IPS DF 4.7 (cell line): ENCODE data around the gene LMO2.
"Not testable (repeated sequence)": the region's sequence is repeated elsewhere in the genome, so short reads cannot be mapped to it uniquely, and the experiment has no call there.

Experiments used
- DNase-seq: peaks from one replicate; pipeline ENCODE4 v3.0.0-alpha.2; 2013; ENCODE audit warnings: low spot score; ENCODE audit errors: extremely low read depth

Gene LMO2

DNA sequence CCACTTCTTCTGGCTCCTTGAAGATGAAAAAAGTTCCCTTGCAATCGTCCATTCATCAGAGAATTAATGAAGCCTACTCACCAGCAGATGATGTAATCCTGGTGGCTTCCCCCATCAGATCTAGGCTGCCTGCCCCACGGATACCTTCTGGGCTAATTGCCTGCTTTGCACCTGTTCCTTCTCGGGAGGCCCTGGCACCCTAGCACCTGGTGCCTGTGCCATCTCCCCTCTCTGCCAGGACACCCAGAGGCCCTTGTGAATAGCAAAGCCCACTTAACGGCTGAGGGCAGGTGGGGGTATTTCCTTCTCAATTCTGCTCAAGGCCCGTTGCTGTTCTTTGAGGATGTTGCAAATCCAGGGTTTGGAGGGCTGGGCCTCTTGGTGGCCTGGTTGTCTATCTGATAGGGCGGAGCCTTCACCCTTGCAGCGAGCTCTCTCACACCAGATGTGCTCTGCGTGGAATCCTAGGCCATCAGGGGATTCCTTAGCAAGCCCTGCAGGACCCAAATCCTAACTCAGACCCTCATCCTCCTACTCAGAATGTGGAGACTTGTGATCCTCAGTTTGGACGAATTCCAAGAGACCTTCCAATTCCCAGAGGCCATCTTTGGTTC, at the start of gene LMO2:
Gene LMO2, minus strand, starts transcription at position 363 of the 614 bp plus-strand sequence. CDS start 22,360 bp downstream, outside the sequence.
- DNase-seq = no peak

DNA sequence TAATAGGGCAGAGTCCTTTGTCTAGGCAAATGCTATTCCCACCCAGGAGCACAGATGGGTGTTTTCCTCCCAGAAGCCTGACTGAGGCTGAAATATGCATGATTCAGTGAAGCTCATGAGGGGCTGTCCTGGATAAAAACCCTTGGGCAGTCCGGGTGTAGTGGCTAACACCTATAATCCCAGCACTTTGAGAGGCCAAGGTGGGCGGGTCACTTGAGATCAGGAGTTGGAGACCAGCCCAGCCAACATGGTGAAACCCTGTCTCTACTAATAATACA, 48.6 kb upstream of the LMO2 start:
- no peak for DNase-seq

DNA sequence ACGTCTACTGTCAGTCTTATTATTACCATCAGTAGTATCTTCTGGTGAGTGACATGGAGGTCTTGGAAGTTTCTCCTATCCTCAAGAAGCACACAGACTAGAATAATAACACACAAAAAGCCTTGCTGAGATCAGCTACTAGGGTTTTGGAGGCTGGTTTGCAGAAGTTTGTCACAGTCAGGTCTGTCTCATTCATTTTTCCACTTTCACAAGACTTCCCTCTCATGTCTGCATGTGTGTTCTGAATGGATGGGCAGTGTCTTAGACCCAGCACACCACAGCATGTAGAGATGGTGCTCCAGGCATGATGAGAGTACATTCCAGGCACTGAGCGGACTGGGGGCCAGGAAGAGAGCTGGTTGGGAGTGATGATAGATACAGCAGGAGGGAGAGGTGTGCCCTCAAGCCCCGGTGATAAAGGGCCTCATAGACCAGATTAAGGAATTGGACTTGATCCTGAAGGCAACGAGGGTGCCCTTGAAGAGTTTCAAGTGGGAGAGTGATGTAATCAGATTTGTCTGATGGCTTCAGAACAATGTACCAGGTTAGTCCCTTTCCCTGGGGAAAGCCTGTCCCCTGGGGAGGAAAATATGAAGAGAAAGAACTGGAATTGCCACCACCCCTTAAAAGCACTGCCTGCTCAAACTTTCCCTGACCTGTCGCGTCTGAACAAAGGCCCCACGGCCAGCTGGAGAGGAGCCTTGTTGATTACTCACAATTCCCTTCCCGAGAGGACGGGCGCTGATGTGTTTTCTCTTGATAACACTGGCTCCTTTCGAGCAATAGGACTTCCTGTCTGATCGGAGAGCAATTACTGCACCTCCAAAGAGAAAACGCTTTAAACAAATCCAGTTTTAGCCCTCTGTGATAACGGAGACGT, 45.1 kb upstream of the LMO2 start:
- DNase-seq = no peak

DNA sequence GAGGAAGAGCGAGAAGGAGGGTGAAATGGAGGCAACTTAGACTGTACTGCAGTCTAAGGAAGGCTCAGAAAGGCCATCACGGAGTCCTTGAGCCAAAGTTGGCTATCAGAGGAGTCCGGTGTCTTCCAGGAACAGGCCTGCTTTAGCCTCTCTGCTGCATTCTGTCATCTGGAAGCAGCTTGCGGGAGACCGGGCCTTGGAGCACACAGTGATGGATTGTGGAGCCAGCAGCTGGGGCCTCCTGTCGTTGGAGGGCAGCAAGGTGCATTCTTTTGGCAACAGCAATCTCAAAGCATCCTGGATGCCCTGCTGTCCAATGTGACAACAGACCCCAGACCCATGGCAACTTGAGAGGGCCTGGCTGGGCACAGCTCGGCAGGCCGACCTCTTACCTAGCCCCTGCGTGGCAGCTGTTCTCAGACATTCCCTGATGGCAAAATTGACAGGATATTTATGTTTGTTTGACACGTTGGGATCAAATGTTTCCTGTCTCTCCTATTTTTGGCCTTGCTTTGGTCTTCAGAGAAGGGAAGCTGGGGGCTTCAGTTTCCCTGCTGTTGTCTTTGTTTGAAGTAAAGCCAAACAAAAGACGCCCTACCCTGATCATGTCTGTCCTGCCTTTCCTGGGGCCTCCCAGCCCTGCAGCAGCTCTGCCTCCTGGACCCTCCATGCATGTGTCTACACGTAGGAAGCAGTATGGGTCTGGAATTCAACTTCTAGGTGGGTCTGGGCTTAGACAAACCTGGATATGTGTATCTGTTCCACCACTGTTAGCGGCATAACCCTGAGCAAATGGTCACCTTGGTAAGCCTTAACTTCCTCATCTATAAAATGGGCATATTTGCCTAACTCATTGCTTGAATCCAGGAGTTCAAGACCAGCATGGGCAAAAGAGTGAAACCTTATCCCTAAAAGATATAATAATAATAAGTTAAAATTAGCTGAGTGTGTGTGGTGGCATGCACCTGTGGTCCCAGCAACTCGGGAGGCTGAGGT, 43.9 kb upstream of the LMO2 start:
- no peak for DNase-seq

DNA sequence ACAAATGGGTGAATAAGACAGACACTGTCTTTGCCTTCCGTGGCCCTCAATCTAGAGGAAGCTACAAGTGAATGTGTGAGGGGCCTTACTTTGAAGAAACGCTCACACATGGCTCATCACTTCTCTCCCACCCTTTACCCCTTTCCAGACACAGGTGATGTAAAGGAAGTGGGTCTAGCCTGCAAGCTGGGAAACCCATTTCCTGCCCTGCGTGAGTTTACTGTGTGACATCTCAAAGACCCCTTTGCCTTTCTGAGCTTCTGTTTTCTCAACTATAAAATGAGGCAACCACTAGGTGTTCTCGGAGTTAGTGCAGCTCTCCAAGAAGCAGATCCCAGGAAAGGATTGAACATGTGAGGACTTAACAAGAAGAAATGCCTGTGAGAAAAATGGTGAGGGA, 43.1 kb upstream of the LMO2 start:
- no peak for DNase-seq

DNA sequence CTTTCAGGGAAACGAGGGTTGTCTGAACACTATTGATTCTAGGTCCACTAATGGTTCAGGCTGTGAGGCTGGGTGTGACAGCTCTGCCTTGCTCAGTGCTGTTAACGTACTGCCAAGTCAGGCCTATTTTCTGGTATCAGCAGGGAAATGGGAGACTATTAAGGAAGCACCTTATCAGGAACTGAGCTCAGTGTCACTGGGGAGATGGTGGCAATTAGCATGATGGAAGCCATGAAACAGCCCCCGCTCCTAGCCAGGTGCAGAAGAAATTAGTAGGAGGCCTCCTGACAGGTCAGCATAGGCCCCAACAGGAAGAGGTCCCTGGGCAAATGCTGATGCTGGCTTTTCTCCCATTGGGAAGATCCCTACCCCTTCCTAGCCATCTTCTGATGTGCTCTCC, 42.6 kb upstream of the LMO2 start:
- no peak for DNase-seq

DNA sequence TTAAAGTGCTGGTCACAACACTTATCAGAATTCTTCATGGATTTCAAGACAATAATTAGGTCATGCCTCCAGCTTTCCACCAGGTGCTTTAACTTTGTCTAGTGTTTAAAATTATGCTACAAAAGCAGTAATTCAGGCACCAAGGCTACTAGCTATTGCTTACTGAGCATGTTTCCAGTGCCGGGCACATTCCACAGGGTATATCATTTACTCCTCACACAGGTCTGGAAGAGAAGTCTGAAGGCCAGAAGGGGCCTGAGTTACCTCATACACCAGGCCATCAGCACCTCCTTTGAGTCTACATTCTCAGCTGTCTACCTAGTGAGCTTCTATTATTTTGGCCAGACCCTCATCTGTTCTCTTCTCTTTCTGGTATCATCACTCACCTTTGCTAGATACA, 41.7 kb upstream of the LMO2 start:
- DNase-seq = no peak

DNA sequence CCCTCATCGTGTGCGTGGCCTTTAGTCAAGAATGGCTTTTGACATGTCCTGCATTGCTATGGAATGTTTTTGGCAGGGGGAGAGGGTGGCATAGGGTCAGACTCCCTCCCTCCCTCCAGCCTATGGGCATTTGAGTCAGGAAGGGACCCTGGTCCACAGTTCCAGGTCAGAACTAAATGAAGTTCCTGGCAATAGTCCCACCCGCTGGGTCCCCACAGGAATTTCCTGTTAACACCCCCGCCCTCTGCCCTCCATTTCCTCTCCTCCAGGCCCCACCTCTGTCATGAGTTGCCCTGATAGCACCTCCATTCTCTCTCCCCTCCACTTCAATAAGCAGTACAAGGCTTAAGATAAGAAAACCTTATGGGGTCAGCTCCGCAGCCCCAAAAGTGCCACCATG, 40.8 kb upstream of the LMO2 start:
- DNase-seq = no peak

DNA sequence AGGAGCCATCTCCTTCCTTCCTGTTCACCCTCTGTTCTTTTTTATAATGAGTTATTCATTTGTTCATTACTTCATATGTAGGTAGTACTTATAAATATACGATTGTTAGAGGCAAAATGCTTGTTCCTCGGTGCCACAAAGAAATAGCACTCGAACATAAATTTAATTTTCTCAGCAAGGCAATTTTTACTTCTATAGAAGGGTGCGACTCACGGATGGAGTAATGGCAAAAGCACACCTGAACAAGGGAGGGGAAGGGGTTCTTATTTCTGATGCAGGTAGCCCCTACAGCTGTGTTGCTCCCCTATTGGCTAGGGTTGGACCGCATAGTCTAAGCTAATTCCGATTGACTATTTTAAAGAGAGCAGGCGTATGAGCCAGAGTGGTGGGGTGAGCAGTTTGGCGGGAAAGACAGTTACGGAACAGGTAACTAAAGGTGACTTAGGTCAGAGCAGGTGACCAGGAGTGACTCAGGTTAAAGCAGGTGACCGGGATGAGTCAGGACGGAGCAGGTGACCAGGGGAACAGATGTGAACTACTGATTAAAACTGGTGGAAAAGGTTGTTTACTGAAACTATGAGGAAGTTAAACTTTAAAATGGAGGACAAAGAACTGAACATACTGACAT, 40.0 kb upstream of the LMO2 start:
- DNase-seq = not testable (repeated sequence)

DNA sequence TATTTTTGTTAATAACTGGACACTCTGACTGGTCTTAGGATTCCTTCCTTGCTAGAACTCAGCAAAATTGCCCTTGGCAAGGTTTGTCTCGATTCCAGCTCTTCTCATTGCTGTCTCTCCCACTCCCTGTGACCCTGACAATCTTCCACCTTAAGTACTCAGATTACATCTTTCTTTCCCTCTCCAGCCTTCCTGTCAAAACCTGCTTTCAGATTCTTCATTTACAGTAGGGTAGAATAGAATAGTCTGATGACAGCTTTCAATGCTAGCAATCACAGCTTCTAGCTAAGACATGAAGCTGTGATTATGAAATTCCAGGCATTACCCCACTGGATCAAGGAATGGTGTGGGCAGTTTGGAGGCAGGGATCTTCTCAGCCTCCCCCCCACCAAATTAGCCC, 39.2 kb upstream of the LMO2 start:
- DNase-seq = no peak

DNA sequence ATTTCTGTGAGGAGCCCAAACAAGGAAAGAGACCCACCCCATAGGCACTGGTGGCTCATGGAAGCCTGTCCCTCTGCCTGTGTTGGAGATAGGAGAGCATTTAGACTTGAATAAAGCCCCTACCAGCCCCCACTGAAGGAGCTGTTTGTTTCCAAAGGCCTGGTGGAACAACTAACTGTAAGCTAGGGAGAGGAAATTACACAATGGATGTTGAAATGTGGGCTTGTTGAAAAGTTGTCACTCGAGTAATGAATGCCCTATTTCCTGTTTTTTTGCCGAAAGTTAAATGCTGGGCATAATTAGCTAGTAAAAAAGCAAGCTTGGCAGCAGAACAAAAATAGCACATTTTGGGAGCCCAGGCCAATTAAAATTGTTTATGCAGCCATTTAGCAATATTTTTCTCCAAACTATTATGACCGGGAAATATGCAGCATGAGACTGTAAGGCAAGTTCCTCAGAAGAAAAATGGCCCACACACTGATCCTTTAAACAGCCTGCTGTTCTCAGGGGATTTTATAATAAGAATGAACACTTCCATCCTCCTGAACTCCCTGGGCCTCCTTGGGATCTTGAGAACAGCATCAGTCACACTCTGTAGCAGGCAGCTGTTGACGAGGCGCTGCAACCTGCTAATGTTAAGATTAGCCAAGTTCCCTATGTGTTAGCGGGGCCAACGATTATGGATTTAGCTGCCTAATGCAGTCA, 38.6 kb upstream of the LMO2 start:
- no peak for DNase-seq

DNA sequence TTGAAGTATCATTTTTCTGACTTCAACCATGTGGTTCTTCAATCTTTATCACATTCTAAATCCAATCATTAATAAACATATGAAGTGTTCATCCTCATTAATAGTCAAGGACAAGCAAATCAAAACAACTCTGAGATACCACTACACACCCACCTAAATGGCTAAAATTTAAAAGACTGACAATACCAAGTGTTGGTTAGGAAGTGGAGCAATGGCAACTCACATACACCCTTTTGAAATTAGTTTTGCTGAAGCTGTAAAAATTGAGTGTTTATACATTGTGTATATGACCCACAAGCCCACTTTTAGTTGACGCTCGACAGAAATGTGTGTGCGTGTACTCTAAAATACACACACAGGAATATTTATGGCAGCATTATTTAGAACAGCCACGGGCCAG, 36.7 kb upstream of the LMO2 start:
- DNase-seq = no peak

DNA sequence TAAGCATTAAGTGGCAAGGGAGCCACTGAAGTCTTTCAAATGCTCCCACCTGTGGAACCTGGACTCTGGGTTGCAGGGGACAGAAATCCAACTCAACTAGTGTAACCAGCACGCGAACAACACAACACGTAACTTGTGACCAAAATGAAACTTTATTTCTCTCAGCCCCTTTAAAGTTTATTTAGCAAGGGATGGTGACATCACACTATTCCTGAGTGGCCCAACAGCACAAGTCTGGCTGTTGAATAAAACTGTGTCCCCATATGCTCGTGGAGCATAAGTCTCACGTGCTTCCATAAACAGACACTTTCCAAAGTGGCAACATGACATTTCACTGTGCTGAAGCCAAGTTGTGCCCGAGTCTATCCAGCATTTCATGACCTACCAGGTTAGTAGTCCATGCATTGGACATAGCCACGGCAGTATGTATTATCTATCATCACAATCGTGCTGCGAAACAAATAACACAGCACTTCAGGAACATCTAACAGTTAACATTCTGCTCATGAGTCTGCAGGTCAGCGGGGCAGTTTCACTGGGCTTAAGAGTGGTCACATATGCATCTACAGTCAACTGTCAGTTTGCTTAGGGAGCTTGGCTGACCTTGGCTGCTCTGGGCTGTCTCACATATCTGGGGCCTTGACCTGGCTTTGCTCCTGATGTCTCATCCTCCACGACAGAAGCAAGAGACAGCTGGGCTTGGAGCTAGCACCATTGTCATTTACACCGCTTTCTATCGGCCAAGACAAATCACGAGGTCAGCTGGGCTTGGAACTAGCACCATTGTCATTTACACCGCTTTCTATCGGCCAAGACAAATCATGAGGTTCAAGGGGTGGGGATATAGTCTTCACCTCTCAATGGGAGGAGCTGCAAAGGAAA, 35.0 kb upstream of the LMO2 start:
- no peak for DNase-seq

DNA sequence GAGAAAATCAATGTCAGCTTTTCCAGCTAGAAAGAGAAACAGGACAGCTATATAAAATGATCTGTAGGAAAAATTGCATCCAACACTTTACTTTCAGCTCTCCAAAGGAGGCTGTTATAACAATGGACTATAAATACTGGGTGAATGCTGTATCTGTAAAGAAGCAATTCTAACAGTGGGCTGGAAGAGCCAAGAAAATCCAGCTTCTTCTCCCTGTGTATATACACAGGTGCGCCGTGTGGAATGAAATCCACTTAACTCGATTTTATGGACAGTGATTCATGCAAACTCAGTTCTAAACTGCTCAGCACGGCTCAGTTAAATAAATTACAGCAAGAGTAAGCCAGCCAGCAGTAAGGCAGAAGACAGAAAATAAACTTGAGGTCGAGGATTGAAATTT, 32.5 kb upstream of the LMO2 start:
- DNase-seq = no peak

DNA sequence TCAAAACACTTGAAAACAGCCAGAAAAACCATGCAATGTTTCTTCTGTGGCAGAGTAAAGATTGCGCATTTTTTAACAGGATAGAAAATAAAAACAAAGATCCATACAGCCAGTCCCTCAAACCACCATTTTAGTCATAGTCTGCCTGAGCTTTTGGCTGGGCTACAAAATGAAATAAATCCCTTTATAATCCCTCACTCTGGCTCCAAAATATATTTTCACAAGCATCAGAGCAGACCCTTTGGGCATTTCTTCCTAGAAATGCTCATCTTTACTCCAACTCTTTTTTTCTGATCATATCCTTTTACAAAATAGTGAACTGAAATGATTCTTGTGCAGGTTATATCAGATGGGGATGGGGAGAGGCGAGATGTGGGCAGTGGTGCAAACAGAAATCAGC, 31.8 kb upstream of the LMO2 start:
- DNase-seq = no peak

DNA sequence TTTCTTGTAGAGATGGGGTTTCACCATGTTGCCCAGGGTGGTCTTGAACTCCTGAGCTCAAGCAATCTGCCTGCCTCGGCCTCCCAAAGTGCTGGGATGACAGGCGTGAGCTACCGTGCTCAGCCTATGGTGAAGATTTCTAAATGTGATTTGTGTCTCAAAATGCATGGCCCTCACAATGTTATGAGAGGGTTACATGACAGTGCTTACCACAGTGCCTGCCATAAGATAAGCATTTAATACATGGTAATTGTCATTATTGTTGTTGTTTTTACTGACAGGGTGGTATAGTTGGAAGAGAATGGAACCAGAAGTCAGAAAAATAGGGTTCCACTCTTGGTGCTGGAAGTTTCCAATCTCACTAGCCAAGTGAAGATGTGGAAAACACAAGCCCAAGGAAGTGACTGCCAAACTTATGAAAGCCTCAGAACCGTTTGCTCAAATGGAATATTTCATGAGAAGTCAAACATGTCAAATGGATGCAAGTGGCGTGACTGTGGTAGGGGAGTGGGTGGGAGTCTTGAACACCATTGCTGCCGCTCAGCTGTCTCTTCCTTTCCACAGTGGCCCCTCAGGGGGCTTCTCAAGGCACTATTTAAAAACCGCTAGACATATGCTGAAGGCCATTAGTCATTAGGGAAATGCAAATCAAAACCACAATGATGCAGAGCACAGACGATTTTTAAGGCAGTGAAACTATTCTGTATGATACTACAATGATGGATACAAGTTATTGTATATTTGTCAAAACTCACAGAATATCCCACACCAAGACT, 29.1 kb upstream of the LMO2 start:
- DNase-seq = no peak

DNA sequence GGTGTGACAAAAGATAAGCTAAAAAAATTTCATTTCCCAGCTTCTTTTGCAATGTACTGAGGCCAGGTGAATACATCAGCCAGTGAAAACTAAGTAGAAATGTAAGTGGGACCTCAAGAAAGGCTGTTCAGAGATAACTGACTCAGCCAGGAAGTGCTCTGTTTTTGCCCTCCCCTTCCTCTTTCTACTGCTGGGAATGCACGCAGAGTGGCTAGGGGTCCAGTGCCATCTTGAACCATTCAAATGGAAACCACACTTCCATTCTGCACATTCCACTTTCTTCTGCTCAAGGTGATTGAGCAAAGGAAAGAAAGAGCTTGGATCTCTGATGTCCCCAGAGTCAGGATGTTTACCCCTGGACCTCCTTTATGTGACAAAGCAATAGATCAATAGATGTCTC, 27.8 kb upstream of the LMO2 start:
- no peak for DNase-seq

DNA sequence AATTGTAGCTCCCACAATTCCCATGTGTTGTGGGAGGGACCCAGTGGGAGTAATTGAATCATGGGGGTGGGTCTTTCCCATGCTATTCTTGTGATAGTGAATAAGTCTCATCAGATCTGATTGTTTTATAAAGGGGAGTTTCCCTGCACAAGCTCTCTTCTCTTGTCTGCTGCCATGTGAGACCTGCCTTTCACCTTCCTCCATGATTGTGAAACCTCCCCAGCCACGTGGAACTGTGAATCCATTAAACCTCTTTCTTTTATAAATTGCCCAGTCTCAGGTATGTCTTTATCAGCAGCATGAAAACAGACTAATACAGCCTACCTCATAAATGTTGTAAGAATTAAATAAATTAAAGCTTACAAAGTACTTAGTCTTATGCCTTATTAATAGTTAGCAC, 25.5 kb upstream of the LMO2 start:
- not testable (repeated sequence) for DNase-seq

DNA sequence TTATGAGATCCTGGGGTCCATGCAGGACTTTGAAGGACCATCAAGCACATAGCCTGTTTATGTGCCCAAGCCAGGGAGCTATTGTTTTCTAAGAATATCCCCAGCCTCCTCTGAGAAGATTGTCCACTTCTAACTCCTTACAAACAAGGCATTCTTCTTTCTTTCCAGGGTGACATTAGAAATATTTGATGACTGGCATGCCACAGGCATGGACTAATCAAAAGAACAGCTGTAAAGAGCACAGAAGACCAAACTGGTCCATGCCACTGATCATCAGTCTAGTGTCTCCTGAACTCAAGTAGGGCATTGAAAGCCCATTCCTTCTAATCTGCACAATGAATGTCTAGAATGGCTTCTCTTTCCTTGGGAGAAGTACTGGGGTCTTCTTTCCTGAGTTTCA, 24.9 kb upstream of the LMO2 start:
- DNase-seq = no peak
